HG02588 (cell line): Measurements from ENCODE around the gene DNAJB8.

Source experiments
- ATAC-seq: cut with Tn5 transposase; IDR thresholded peaks from one replicate; pipeline ENCODE4 v1.9.1; 2021; ENCODE audit warnings: mild to moderate bottlenecking, moderate library complexity; ENCODE audit not compliant: unreplicated experiment

Gene DNAJB8

DNA sequence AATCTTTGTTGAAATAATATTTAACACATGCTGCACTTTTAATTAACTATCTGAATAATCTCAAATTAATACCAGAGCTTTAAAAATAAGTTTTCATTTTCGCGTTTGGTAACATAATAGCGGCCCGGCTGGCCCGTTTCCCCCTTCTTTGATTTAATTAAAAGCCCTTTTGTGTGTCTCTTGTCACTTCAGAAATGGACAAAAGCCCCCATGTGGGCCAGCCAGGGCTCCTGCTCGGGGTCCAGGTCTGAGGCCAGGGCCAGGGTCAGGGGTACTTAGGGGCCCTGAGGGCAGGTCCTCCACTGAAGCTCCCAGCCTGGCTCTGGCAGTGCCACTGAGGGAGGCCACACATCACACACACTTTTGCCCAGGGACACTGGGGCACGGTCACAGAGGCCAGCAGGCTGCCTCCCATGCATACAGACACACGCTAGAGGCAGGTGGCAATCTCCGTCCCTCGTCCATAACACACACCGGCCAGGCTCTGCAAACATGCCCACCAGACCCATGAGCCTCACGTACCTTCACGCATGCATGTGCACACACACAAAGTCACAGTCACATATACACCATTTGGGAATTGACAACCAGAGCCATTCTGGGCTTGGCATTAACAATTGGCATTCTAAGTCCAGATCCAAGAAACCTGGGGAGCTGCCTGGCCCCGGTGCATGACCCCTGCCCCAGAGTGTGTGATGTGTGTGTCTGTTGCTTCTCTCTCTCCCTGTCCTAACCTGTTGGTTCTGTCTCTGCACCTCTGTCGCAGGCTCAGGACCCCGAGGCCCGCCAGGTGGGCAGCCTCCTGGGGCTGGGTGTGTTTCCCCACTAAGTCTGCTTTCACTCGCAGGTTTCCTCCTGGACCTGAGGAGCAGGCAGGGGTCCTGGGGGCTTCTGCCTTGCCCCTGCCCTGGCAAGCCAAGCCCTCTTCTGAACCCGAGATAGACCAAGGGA, 38.5 kb downstream of the DNAJB8 start:
- ATAC-seq: no peak

- ATAC-seq: no peak
Observed at GRCh38 chr3:128427175-128427857, 39.4 kb downstream of the DNAJB8 start.

DNA sequence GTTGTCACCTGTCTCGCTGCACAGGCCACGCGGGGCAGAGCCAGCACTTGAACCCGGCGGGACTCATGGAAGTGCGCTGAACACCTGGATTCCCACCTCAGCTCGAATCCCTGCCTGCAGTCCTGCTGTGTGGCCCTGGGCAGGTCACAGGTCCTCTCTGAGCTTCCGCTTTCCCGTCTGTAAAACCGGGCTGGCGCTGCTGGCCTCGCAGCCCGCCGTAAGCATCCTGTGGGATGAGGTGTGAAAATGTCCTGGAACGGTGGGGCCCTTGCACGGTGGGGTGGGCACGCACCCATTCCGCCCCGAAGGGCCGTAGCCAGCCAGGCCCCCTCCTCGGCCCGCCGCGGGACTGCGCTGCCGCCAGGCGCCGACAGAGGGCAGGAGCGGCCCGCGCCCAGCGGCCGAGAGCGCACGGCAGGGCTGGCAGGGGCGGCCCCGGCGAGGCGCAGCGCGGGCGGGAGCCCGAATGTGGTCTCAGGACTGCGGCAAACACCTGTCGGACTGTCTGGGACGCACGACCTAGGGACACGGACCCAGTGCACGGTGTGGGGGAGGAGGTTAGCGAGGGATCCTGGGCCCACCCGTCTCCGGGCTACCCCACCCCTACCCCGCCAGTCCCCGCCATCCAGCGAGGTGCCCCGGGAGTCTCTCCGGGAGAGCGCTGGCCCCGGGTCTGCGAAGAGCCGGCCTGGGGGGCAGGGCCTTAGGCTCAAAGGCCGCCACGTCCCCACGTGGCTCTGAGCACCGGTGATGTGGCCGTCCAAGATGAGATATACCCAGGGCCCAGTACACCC, 40.4 kb downstream of the DNAJB8 start:
- ATAC-seq: peak; percentile 73

GRCh38 chr3:128425846-128426127, 40.9 kb downstream of the DNAJB8 start:
- no peak for ATAC-seq

GRCh38 chr3:128425142-128425845, 41.4 kb downstream of the DNAJB8 start:
- no peak for ATAC-seq

- ATAC-seq: no peak
Observed at GRCh38 chr3:128424508-128425069, 42.1 kb downstream of the DNAJB8 start.

DNA sequence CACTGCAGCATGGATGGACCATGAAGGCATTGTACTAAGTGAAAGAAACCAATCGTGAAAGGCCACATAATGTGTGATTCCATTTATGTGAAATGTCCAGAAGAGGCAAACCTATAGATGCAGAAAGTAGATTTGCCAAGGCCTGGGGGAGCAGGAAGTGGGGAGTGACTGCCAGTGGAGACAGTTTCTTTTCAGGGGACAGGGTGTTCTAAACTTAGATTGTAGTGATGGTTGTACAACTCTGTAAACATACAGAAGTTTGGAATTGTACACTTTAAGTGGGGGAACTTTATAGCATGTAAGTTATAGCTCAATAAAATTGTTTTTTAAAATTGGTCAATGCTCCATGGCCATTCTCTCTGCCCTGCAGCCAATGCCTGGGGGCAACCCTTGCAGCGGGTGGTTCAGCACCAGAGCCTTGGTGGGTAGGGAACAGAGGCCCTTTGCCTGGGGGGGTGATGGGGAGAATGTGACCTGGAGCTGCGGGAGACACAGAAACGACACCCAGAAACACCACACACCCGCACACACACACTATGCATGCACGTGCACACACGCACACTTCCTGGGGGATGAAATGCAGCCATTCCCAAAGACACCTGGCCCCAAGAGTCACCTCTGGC, 43.1 kb downstream of the DNAJB8 start:
- ATAC-seq: no peak

DNA sequence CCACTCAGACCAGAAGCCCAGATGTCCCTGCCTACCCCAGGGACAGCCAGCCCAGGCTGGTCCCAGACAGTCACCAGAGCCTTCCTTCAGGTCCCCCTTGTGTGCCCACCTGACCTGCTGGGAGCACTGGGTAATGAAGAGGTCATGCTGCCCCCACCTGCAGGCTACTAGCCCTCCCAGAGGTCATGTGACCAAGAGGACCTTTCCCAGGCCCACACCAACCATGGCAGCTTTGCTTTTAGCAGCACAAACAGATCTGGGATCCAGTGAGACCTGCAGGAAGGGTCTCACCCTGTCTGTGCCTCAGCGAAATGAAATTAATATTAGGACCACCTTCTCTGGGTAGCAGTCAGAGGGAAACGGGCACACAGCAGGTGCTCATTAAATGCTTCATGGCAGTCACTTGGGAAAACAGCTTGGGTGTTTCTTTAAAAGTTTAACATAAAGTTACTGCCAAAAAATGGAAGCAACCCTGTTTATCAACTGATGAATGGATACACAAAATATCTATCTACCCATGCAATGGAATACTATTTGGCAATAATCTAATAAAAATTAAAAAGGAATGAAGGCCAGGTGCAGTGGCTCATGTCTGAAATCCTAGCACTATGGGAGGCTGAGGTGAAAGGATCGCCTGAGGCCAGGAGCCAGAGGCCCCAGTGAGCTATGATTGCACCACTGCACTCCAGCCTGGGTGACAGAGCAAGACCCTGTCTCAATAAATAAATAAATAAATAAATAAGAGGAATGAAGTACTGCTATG, 43.7 kb downstream of the DNAJB8 start:
- no peak for ATAC-seq

- ATAC-seq: no peak
Observed at GRCh38 chr3:128421966-128422365, 44.7 kb downstream of the DNAJB8 start.

- ATAC-seq: no peak
Observed at GRCh38 chr3:128421439-128421836, 45.3 kb downstream of the DNAJB8 start.

- ATAC-seq: no peak
Observed at GRCh38 chr3:128420720-128421438, 45.8 kb downstream of the DNAJB8 start.

DNA sequence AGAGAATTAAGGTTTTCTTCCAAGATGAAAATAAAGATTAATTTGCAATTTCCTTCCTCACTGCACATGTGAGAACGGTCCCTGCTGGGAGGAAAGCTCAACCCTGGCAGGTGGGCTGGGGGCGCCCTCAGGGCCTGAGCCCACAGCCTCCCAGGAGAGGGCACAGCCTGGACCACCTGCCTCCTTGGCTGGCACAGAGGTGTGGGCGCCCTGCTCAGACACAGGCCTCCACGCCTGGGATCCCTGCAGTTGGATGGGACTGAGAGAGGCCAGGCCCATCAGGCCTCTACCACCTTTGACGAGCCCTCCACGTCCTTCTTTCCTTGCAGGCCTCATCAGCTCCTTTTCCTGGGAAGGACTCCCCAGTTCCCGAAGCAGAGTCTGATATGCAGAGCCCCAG, 46.4 kb downstream of the DNAJB8 start:
- ATAC-seq: no peak

DNA sequence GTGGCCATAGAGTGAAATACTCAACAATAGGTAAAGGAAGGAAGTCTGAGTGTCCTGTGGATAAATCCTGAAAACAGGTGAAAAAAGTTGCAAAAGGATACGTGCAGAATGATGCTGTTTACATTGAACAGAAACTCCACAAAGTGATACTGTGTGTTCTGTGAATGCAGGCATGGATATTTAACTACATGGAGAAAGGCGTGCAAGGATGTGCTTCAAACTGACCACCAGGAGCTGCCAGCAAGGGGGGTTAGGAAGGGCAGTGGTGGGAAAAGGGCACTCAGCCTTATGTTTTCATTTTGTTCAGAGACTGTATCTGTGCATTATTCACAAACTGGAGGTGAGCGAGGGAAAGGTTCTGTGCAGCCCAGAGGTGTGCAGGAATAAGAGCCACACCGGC, 47.4 kb downstream of the DNAJB8 start:
- no peak for ATAC-seq

DNA sequence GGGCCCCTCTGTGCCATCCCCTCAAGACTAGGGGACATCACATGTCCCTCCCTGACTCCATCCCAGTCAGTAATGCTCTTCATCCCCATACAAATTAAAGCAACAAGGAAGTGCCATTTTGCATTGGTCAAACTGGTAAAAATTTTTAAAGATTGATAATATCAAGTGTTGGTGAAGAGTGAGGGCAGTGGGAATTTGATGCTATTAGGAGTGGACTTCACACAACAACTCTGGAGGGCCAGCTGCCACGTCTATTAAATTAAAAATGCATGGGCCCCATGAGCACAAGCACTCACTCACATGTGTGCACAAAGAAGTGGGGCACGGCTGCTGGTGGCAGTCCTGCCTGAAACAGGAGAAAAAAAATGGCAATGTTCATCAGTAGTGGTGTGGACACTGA, 47.8 kb downstream of the DNAJB8 start:
- ATAC-seq: no peak

- no peak for ATAC-seq
Observed at GRCh38 chr3:128416578-128417211, 50.0 kb downstream of the DNAJB8 start.

DNA sequence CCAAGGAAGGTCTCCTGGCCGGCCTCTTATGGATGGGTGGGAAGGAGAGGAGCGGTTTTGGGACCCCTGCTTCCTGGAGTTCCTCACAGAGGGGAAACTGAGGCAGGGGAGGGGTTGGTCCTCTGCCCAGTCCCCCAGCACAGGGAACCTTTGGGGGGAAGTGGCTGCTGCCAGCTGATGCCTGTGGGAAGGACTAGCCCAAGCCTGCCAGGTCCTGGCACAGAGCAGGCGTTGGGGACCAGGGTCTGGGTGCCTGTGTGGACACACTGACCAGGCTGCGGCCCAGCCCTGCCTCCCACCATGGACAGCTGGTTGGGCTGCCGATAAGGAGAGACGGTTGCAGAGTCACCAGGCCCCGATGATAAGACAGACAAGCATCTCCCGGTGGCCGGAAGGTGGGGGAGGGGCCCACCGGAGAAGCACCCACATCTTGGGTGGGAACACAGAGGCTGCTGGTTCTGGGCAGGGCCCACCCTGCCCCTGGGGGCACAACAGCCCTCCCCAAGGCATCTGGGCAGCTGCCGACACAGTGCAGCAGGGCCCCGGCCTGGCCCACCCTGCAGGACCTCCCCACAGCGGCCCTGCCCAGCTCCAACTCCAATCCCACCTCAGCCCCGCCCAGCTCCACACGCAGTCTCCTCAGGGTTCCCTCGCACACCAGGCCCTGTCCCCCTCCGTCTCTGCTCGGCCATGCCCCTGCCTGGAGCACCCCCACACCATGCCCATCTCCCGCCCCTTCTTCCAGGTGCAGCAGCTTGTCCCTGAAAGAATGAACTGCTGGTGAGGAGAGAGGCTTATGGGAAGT, 50.7 kb downstream of the DNAJB8 start:
- ATAC-seq: no peak

DNA sequence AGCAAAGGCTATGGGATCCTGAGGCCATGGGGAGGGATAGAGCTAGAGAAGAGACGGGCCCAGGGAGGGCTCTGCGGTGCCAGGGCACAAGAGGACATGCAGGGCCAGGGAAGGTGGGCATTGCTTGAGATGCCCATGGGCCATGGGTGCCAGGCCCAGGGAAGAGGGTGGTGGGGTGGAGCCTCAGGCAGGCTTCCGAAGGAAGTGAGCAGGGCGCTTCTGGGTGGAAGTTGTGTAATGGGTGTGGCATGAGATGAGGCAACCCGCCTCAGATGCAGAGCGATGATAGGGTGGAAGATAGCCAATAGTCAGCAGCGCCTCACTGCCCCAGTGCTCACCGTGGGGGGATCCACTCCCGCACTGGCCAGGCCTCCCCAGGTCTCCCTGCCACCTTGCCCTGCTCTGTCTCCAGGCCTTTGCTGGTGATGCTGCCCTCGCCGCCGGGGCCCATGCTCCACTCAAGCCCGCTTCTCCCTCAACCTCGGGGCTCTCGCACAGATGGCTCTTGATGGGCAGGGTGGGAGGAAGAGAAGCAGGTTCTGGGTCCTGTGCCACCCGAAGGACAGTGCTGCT, 51.4 kb downstream of the DNAJB8 start:
- ATAC-seq: no peak
